Body of pancreas (tissue), 4 donors: ENCODE results near the gene TTLL11.

Experiments
- POLR2A ChIP-seq, 3 donors: fragments of 450-650 bp; IDR thresholded peaks; one replicate each; pipeline ENCODE4 v1.6.1; 2016; ENCODE audit warnings: antibody characterized with exemption in 3 of 3, mild to moderate bottlenecking in 2 of 3
- TF ChIP-seq, protein P1 (sequence below), 7 experiments: fragments of 450-650 bp in 4 of 7; fragments of 200-600 bp in 3 of 7; sonication (generic) in 3 of 7; IDR thresholded peaks; one replicate each; pipeline ENCODE4 v1.5.1; 2016 to 2019; ENCODE audit warnings: antibody characterized with exemption in 7 of 7

DNA sequence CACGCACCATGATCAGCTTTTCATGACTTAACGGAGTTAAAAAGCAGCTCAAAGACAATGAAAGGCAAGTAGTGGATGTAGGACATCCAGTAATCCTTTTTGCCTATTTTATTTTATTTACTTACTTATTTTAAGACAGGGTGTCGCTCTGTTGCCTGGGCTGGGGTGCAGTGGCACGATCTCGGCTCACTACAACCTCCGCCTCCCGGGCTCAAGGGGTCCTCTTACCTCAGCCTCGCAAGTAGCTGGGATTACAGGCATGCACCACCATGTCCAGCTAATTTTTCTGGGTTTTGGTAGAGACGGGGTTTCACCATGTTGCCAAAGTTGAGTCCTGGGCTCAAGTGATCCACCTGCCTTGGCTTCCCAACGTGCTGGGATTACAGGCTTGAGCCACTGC lies 292.7 kb downstream of the TTLL11 start:
- no peak for TF ChIP-seq POLR2A (IDR thresholded peaks at IDR 0.05)
- TF ChIP-seq, protein P1, sequence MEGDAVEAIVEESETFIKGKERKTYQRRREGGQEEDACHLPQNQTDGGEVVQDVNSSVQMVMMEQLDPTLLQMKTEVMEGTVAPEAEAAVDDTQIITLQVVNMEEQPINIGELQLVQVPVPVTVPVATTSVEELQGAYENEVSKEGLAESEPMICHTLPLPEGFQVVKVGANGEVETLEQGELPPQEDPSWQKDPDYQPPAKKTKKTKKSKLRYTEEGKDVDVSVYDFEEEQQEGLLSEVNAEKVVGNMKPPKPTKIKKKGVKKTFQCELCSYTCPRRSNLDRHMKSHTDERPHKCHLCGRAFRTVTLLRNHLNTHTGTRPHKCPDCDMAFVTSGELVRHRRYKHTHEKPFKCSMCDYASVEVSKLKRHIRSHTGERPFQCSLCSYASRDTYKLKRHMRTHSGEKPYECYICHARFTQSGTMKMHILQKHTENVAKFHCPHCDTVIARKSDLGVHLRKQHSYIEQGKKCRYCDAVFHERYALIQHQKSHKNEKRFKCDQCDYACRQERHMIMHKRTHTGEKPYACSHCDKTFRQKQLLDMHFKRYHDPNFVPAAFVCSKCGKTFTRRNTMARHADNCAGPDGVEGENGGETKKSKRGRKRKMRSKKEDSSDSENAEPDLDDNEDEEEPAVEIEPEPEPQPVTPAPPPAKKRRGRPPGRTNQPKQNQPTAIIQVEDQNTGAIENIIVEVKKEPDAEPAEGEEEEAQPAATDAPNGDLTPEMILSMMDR (IDR thresholded peaks at IDR 0.05) = no peak
